Activated CD8-positive, alpha-beta memory T cell treated with anti-CD3 and anti-CD28 coated beads, Interleukin-2, amount 10 ng/mL, durations not matched to agents 7 days and 5 days (primary cell): ENCODE results near the gene VMP1. TPM values are rescaled to one million over a fixed set of nuclear protein-coding genes. Genes with fewer than 3 reads are reported as not detected.
"Not testable (repeated sequence)": the region's sequence is repeated elsewhere in the genome, so short reads cannot be mapped to it uniquely, and the experiment has no call there.

Experiments used
- ATAC-seq: fragments of 150-1000 bp; cut with Tn5 transposase; one replicate; pipeline ENCODE4 v1.10.0; 2021; ENCODE audit warnings: moderate library complexity
- CTCF ChIA-PET: fragments of 350-600 bp; sonication (Branson Sonifier 250); formaldehyde crosslinking; loops from one replicate; lab custom pipeline; 2021; ENCODE audit warnings: antibody characterized with exemption; lab: Charles Lee
- DNase-seq: peaks from one replicate; pipeline ENCODE4 v3.0.0-alpha.2; 2020
- H3K27ac Mint-ChIP-seq: one replicate; pipeline ENCODE4 v1.8.0; 2021; ENCODE audit warnings: mild to moderate bottlenecking, mixed read lengths
- H3K27me3 Mint-ChIP-seq: one replicate; pipeline ENCODE4 v1.8.0; 2021; ENCODE audit warnings: mixed read lengths
- H3K36me3 Mint-ChIP-seq: one replicate; pipeline ENCODE4 v1.8.0; 2021; ENCODE audit warnings: mild to moderate bottlenecking, mixed read lengths
- H3K4me1 Mint-ChIP-seq: one replicate; pipeline ENCODE4 v1.8.0; 2021; ENCODE audit warnings: mixed read lengths
- H3K4me3 Mint-ChIP-seq: one replicate; pipeline ENCODE4 v1.8.0; 2021; ENCODE audit warnings: mild to moderate bottlenecking, moderate library complexity, mixed read lengths
- H3K9me3 Mint-ChIP-seq: one replicate; pipeline ENCODE4 v1.8.0; 2022; ENCODE audit warnings: low read depth, mixed read lengths
- total RNA-seq, 2 experiments: library from RNA; stranded (reverse); gene quantifications; one replicate each; pipeline ENCODE4 v1.2.3, GENCODE V29; 2021

The VMP1 gene
- total RNA-seq, 2 experiments from 2014 or later: 279 to 396 TPM

GRCh38 chr17:59776577-59776976 is 69.1 kb downstream of the VMP1 start:
- DNase-seq (no peak), ATAC-seq (no peak)
- no peak overlapping the region for H3K4me3 Mint-ChIP-seq
- H3K36me3 Mint-ChIP-seq: peaks cover 48% of the 10 kb centered on the region
- H3K27ac Mint-ChIP-seq: no peak overlapping the region
- no peaks in the 10 kb centered on the region for H3K27me3 Mint-ChIP-seq
- peaks cover 3% of the 10 kb centered on the region for H3K9me3 Mint-ChIP-seq
- peaks cover 28% of the 10 kb centered on the region for H3K4me1 Mint-ChIP-seq
- CTCF ChIA-PET: interaction anchor here (1.3 kb wide), 1 partner anchor 25 kb away, joined by 3 read pairs; no protein-coding TSS in a partner anchor

- ATAC-seq: no peak
- peaks cover 30% of the 10 kb centered on the region for H3K4me1 Mint-ChIP-seq
- no peak for DNase-seq
- no peaks in the 10 kb centered on the region for H3K27me3 Mint-ChIP-seq
- peaks cover 48% of the 10 kb centered on the region for H3K36me3 Mint-ChIP-seq
- no peak overlapping the region for H3K27ac Mint-ChIP-seq
- CTCF ChIA-PET: interaction anchor here (1.3 kb wide), 1 partner anchor 25 kb away, joined by 3 read pairs; no protein-coding TSS in a partner anchor
- H3K4me3 Mint-ChIP-seq: no peak overlapping the region
- H3K9me3 Mint-ChIP-seq: peaks cover 3% of the 10 kb centered on the region
Measured at GRCh38 chr17:59777033-59777432, 69.6 kb downstream of the VMP1 start.

- H3K36me3 Mint-ChIP-seq: peaks cover 54% of the 10 kb centered on the region
- peaks cover 45% of the 10 kb centered on the region for H3K4me1 Mint-ChIP-seq
- CTCF ChIA-PET: interaction anchor here (1.3 to 1.9 kb wide), 4 partner anchors 9 to 33 kb away, joined by 3 to 9 read pairs (median 4); no protein-coding TSS in a partner anchor
- no peaks in the 10 kb centered on the region for H3K27me3 Mint-ChIP-seq
- peak overlapping the region; percentile 12 for H3K27ac Mint-ChIP-seq
- no peak overlapping the region for H3K4me3 Mint-ChIP-seq
- peaks cover 3% of the 10 kb centered on the region for H3K9me3 Mint-ChIP-seq
- ATAC-seq (no peak), DNase-seq (no peak)
Measured at GRCh38 chr17:59778996-59779395, 71.5 kb downstream of the VMP1 start.

- Mint-ChIP-seq H3K27me3 (no peaks in the 10 kb centered on the region), H3K27ac (peak overlapping the region; percentile 12), H3K4me1 (peaks cover 51% of the 10 kb centered on the region), H3K36me3 (peaks cover 53% of the 10 kb centered on the region), H3K4me3 (no peak overlapping the region), H3K9me3 (peaks cover 3% of the 10 kb centered on the region)
- DNase-seq (no peak), ATAC-seq (no peak)
- CTCF ChIA-PET: interaction anchor here (1.0 to 1.9 kb wide), 4 partner anchors 8 to 26 kb away, joined by 3 to 9 read pairs (median 5); no protein-coding TSS in a partner anchor
Measured at GRCh38 chr17:59779521-59779920, 72.1 kb downstream of the VMP1 start.

GRCh38 chr17:59780548-59780947 is 73.1 kb downstream of the VMP1 start:
- ATAC-seq, H3K9me3 Mint-ChIP-seq, H3K27me3 Mint-ChIP-seq, DNase-seq, H3K4me3 Mint-ChIP-seq: not testable (repeated sequence)
- CTCF ChIA-PET: interaction anchor here (1.0 kb wide), 1 partner anchor 21 kb away, joined by 4 read pairs; no protein-coding TSS in a partner anchor
- Mint-ChIP-seq H3K4me1 (peaks cover 56% of the 10 kb centered on the region), H3K36me3 (peaks cover 51% of the 10 kb centered on the region), H3K27ac (peak overlapping the region; percentile 5)

- H3K4me1 Mint-ChIP-seq: peaks cover 68% of the 10 kb centered on the region
- H3K9me3 Mint-ChIP-seq: no peaks in the 10 kb centered on the region
- H3K36me3 Mint-ChIP-seq: peaks cover 34% of the 10 kb centered on the region
- DNase-seq: no peak
- peak overlapping the region; percentile 100 for H3K27ac Mint-ChIP-seq
- no peaks in the 10 kb centered on the region for H3K27me3 Mint-ChIP-seq
- ATAC-seq: no peak
- CTCF ChIA-PET: interaction anchor here (0.6 to 7.6 kb wide), 10 partner anchors 10 to 110 kb away, joined by 3 to 90 read pairs (median 6); partner anchors contain the start of gene RPS6KB1
- peak overlapping the region; percentile 71 for H3K4me3 Mint-ChIP-seq
Measured at GRCh38 chr17:59783221-59784047, 76.0 kb downstream of the VMP1 start.

- peak; percentile 57 for DNase-seq
- ATAC-seq: no peak
- H3K4me3 Mint-ChIP-seq: peak overlapping the region; percentile 48
- CTCF ChIA-PET: interaction anchor here (1.2 to 7.6 kb wide), 11 partner anchors 11 to 108 kb away, joined by 3 to 90 read pairs (median 5); partner anchors contain the start of gene RPS6KB1
- peaks cover 24% of the 10 kb centered on the region for H3K36me3 Mint-ChIP-seq
- peaks cover 66% of the 10 kb centered on the region for H3K4me1 Mint-ChIP-seq
- no peaks in the 10 kb centered on the region for H3K27me3 Mint-ChIP-seq
- peak overlapping the region; percentile 93 for H3K27ac Mint-ChIP-seq
- H3K9me3 Mint-ChIP-seq: no peaks in the 10 kb centered on the region
Measured at GRCh38 chr17:59785091-59785799, 77.8 kb downstream of the VMP1 start.

GRCh38 chr17:59786213-59786535 is 78.7 kb downstream of the VMP1 start:
- Mint-ChIP-seq H3K4me1 (peaks cover 63% of the 10 kb centered on the region), H3K36me3 (peaks cover 24% of the 10 kb centered on the region)
- CTCF ChIA-PET: interaction anchor here (0.6 to 7.6 kb wide), 11 partner anchors 10 to 68 kb away, joined by 3 to 90 read pairs (median 6); no protein-coding TSS in a partner anchor

GRCh38 chr17:59786536-59787319 is 79.3 kb downstream of the VMP1 start:
- ATAC-seq (peak; percentile 83), DNase-seq (peak; percentile 96)
- H3K27ac Mint-ChIP-seq: peak overlapping the region; percentile 93
- H3K27me3 Mint-ChIP-seq: no peaks in the 10 kb centered on the region
- CTCF ChIA-PET: interaction anchor here (0.6 to 7.6 kb wide), 9 partner anchors 13 to 68 kb away, joined by 3 to 90 read pairs (median 12); no protein-coding TSS in a partner anchor
- peaks cover 64% of the 10 kb centered on the region for H3K4me1 Mint-ChIP-seq
- peak overlapping the region; percentile 73 for H3K4me3 Mint-ChIP-seq
- peaks cover 25% of the 10 kb centered on the region for H3K36me3 Mint-ChIP-seq
- no peaks in the 10 kb centered on the region for H3K9me3 Mint-ChIP-seq

More at GRCh38 chr17:59786213-59786535, 78.7 kb downstream of the VMP1 start:
- ATAC-seq: no peak
- Mint-ChIP-seq H3K27ac (peak overlapping the region; percentile 93), H3K4me3 (peak overlapping the region; percentile 73), H3K27me3 (no peaks in the 10 kb centered on the region), H3K9me3 (no peaks in the 10 kb centered on the region)
- no peak for DNase-seq

GRCh38 chr17:59789849-59790248 is 82.4 kb downstream of the VMP1 start:
- not testable (repeated sequence) for H3K27me3 Mint-ChIP-seq, ATAC-seq, DNase-seq, H3K4me3 Mint-ChIP-seq, H3K9me3 Mint-ChIP-seq
- Mint-ChIP-seq H3K36me3 (peaks cover 23% of the 10 kb centered on the region), H3K27ac (peak overlapping the region; percentile 71), H3K4me1 (peaks cover 48% of the 10 kb centered on the region)
- CTCF ChIA-PET: interaction anchor here (0.7 to 2.9 kb wide), 2 partner anchors 29 to 176 kb away, joined by 3 to 11 read pairs; no protein-coding TSS in a partner anchor

GRCh38 chr17:59790418-59790817 is 83.0 kb downstream of the VMP1 start:
- Mint-ChIP-seq H3K4me1 (peaks cover 44% of the 10 kb centered on the region), H3K27ac (peak overlapping the region; percentile 71), H3K36me3 (peaks cover 26% of the 10 kb centered on the region)
- H3K9me3 Mint-ChIP-seq, H3K27me3 Mint-ChIP-seq, ATAC-seq, H3K4me3 Mint-ChIP-seq, DNase-seq: not testable (repeated sequence)
- CTCF ChIA-PET: interaction anchor here (1.0 to 1.3 kb wide), 2 partner anchors 29 to 36 kb away, joined by 3 read pairs; no protein-coding TSS in a partner anchor

- no peak overlapping the region for H3K27ac Mint-ChIP-seq
- H3K4me3 Mint-ChIP-seq: no peak overlapping the region
- ATAC-seq (no peak), DNase-seq (no peak)
- H3K9me3 Mint-ChIP-seq: no peaks in the 10 kb centered on the region
- peaks cover 27% of the 10 kb centered on the region for H3K36me3 Mint-ChIP-seq
- H3K4me1 Mint-ChIP-seq: peaks cover 46% of the 10 kb centered on the region
- CTCF ChIA-PET: interaction anchor here (1.0 to 1.3 kb wide), 2 partner anchors 29 to 37 kb away, joined by 3 read pairs; no protein-coding TSS in a partner anchor
- H3K27me3 Mint-ChIP-seq: no peaks in the 10 kb centered on the region
Measured at GRCh38 chr17:59790910-59791309, 83.5 kb downstream of the VMP1 start.
